Brain microvascular endothelial cell (primary cell): ENCODE results near the gene PER3.

Source experiments
- DNase-seq: peaks from one replicate; pipeline ENCODE4 v3.0.0-alpha.2; 2020
- H3K27ac ChIP-seq: fragments of 250-450 bp; sonication (Bioruptor Pico); 2 replicates; pipeline ENCODE4 v1.5.1; 2020; ENCODE audit warnings: mild to moderate bottlenecking, moderate library complexity
- H3K27me3 ChIP-seq: fragments of 250-450 bp; sonication (Bioruptor Pico); replicated peaks from 2 replicates; pipeline ENCODE4 v1.5.1; 2020; ENCODE audit warnings: mild to moderate bottlenecking
- H3K36me3 ChIP-seq: fragments of 250-450 bp; sonication (Bioruptor Pico); replicated peaks from 2 replicates; pipeline ENCODE4 v1.5.1; 2020; ENCODE audit warnings: mild to moderate bottlenecking
- H3K4me3 ChIP-seq: 2 replicates; pipeline ENCODE4 v1.5.1; 2011; ENCODE audit warnings: low read depth, mild to moderate bottlenecking, control low read depth, low read length, moderate library complexity
- CTCF ChIP-seq: IDR thresholded peaks from 2 replicates; pipeline ENCODE4 v1.5.1; 2011; ENCODE audit warnings: low read depth, mild to moderate bottlenecking, moderate library complexity, low read length, control low read depth, inconsistent platforms; ENCODE audit errors: missing control alignments
- in situ Hi-C: cut with HindIII; loops from 2 replicates; pipeline ENCODE4 v1.10.0; 2017; ENCODE audit warnings: low sequenced_read_pairs, low pct_ligation_motif_present

PER3 gene

GRCh38 chr1:7749126-7749525 is 35.0 kb upstream of the PER3 start:
- H3K4me3 ChIP-seq, result no peak overlapping the region
- no peaks in the 10 kb centered on the region for H3K27me3 ChIP-seq
- H3K36me3 ChIP-seq, result no peaks in the 10 kb centered on the region
- DNase-seq, result no peak
- no peak overlapping the region for H3K27ac ChIP-seq
- TF ChIP-seq CTCF, result no peak
- in situ Hi-C loops, result no loop called here

GRCh38 chr1:7751174-7751573 is 32.9 kb upstream of the PER3 start:
- in situ Hi-C loops, result no loop called here
- no peaks in the 10 kb centered on the region for H3K36me3 ChIP-seq
- no peak for TF ChIP-seq CTCF
- no peak overlapping the region for H3K4me3 ChIP-seq
- no peak for DNase-seq
- no peaks in the 10 kb centered on the region for H3K27me3 ChIP-seq
- H3K27ac ChIP-seq, result no peak overlapping the region

- Histone ChIP-seq H3K4me3 (peak overlapping the region; percentile 38), H3K27me3 (no peaks in the 10 kb centered on the region), H3K36me3 (no peaks in the 10 kb centered on the region), H3K27ac (no peak overlapping the region)
- in situ Hi-C loops, result no loop called here
- DNase-seq, result peak; percentile 62
- TF ChIP-seq CTCF, result peak; percentile 79
Observed at GRCh38 chr1:7752512-7753417, 31.3 kb upstream of the PER3 start.

GRCh38 chr1:7753641-7754040 is 30.4 kb upstream of the PER3 start:
- no peak overlapping the region for H3K4me3 ChIP-seq
- H3K27ac ChIP-seq, result no peak overlapping the region
- in situ Hi-C loops, result no loop called here
- DNase-seq, result no peak
- H3K36me3 ChIP-seq, result no peaks in the 10 kb centered on the region
- TF ChIP-seq CTCF, result no peak
- H3K27me3 ChIP-seq, result no peaks in the 10 kb centered on the region

- H3K4me3 ChIP-seq, result no peak overlapping the region
- no peak for TF ChIP-seq CTCF
- no peaks in the 10 kb centered on the region for H3K27me3 ChIP-seq
- no peaks in the 10 kb centered on the region for H3K36me3 ChIP-seq
- in situ Hi-C loops, result no loop called here
- no peak for DNase-seq
- H3K27ac ChIP-seq, result no peak overlapping the region
Observed at GRCh38 chr1:7754234-7754633, 29.9 kb upstream of the PER3 start.

GRCh38 chr1:7755448-7755847 is 28.6 kb upstream of the PER3 start:
- DNase-seq, result peak; percentile 13
- Histone ChIP-seq H3K27me3 (no peaks in the 10 kb centered on the region), H3K4me3 (no peak overlapping the region), H3K27ac (no peak overlapping the region), H3K36me3 (no peaks in the 10 kb centered on the region)
- TF ChIP-seq CTCF, result peak; percentile 66
- in situ Hi-C loops, result no loop called here
